ENCODE data around the gene SIDT1.

SIDT1 gene

DNA sequence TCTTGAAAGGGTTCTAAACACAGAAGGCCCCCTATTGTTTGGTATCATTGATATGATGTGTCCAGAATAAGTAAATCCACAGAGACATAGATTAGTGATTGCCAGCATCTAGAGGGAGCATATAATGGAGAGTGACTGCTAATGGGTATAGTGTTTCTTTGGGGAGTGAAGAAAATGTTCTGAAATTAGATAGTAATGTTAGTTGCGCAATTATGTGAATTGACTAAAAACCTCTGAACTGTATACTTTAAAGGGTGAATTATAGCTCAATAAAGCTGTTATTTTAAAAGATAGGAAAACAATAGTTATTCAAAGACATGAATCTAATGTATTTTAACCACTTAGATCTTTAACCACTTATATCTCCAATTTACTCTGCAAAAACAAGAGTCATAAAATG is 23.4 kb upstream of the SIDT1 start:
- H3K4me3 ChIP-seq (ENCODE audit: severe bottlenecking) = no peak overlapping the region
- no peaks in the 10 kb centered on the region for H3K27me3 ChIP-seq (ENCODE audit: insufficient read depth, poor library complexity, severe bottlenecking)
- H3K9me3 ChIP-seq (ENCODE audit: severe bottlenecking) = no peaks in the 10 kb centered on the region
- DNase-seq (ENCODE audit: low spot score) (no peak), ATAC-seq (ENCODE audit: low read depth) (no peak)
- H3K4me1 ChIP-seq (ENCODE audit: insufficient read depth, poor library complexity, severe bottlenecking) = peaks cover 3% of the 10 kb centered on the region
- no peaks in the 10 kb centered on the region for H3K36me3 ChIP-seq (ENCODE audit: low read depth)
- TF ChIP-seq, protein P1, sequence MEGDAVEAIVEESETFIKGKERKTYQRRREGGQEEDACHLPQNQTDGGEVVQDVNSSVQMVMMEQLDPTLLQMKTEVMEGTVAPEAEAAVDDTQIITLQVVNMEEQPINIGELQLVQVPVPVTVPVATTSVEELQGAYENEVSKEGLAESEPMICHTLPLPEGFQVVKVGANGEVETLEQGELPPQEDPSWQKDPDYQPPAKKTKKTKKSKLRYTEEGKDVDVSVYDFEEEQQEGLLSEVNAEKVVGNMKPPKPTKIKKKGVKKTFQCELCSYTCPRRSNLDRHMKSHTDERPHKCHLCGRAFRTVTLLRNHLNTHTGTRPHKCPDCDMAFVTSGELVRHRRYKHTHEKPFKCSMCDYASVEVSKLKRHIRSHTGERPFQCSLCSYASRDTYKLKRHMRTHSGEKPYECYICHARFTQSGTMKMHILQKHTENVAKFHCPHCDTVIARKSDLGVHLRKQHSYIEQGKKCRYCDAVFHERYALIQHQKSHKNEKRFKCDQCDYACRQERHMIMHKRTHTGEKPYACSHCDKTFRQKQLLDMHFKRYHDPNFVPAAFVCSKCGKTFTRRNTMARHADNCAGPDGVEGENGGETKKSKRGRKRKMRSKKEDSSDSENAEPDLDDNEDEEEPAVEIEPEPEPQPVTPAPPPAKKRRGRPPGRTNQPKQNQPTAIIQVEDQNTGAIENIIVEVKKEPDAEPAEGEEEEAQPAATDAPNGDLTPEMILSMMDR (IDR thresholded peaks at IDR 0.05; ENCODE audit: poor library complexity, severe bottlenecking) = no peak
- H3K27ac ChIP-seq (ENCODE audit: poor library complexity, severe bottlenecking) = no peak overlapping the region

DNA sequence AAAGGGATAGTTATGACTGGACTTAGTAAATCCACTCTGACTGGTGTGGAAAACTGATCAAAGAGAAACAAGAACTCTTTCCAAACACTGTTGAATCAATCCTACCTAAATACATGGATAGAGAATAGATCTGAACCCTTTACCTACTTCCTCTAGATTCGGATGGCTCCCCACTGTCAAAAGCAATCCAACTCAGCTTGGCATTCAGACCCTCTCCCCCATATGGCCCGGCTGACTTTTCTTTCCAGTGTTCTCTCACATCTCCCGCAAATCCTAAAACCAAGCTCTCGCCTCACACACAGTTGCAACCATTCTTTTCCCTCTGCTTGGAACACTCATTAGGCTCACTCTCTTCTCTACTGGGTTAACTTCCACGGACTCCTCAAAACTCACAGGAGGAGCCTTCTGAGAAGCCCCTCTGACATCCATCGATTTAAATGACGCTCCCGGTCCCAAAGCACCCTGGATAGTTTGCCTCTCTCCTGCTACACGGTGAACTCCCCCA is 18.0 kb upstream of the SIDT1 start:
- Histone ChIP-seq H3K27me3 (ENCODE audit: insufficient read depth, poor library complexity, severe bottlenecking) (no peaks in the 10 kb centered on the region), H3K27ac (ENCODE audit: poor library complexity, severe bottlenecking) (peak overlapping the region; percentile 66), H3K9me3 (ENCODE audit: severe bottlenecking) (no peaks in the 10 kb centered on the region), H3K4me3 (ENCODE audit: severe bottlenecking) (peak overlapping the region; percentile 50), H3K4me1 (ENCODE audit: insufficient read depth, poor library complexity, severe bottlenecking) (peaks cover 6% of the 10 kb centered on the region), H3K36me3 (ENCODE audit: low read depth) (no peaks in the 10 kb centered on the region)
- ATAC-seq (ENCODE audit: low read depth) (no peak; the same call in 2 of the 3 replicates), DNase-seq (ENCODE audit: low spot score) (no peak)
- TF ChIP-seq, protein P1 (IDR thresholded peaks at IDR 0.05; ENCODE audit: poor library complexity, severe bottlenecking) = no peak

DNA sequence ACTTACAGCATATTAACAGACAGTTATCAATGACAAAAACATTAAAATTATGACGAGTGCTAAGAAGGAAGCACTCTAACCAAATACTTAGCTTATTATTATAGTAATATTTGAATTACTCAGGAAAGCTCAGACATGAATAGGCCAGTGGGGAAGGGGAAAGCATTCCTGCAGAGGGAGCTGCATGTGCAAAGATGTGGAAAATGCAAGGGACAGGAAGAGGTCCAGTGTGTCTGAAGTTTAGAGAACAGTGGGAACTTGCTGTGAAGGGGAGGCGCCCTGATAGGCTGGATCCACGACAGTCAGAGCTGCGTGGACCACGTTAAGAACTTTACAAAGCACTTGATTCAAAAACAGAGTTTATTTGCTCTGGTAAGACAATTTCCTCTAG is 16.2 kb upstream of the SIDT1 start:
- Histone ChIP-seq H3K9me3 (ENCODE audit: severe bottlenecking) (no peaks in the 10 kb centered on the region), H3K27ac (ENCODE audit: poor library complexity, severe bottlenecking) (no peak overlapping the region), H3K4me3 (ENCODE audit: severe bottlenecking) (no peak overlapping the region), H3K4me1 (ENCODE audit: insufficient read depth, poor library complexity, severe bottlenecking) (peaks cover 6% of the 10 kb centered on the region), H3K36me3 (ENCODE audit: low read depth) (no peaks in the 10 kb centered on the region), H3K27me3 (ENCODE audit: insufficient read depth, poor library complexity, severe bottlenecking) (no peaks in the 10 kb centered on the region)
- DNase-seq (ENCODE audit: low spot score) (no peak), ATAC-seq (ENCODE audit: low read depth) (no peak)
- TF ChIP-seq, protein P1 (IDR thresholded peaks at IDR 0.05; ENCODE audit: poor library complexity, severe bottlenecking) = no peak

DNA sequence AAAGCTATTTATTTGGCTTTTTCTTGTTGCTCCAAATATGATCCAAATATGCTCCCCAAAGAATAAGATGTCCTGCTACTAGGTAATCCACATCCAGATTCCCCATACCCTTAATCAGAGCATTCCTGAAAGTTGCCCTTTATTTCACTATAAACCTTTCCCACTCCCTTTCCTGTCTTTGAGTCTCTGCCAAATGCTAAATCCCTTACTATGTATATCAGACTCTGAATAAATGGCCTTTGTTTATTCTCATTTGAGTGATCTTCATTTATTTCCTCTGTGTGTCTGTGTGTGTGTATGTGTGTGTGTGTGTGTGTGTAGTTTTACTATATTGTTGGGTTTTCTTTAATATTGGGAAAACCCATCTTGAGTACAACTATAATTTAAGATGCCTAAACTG is 10.4 kb upstream of the SIDT1 start:
- DNase-seq (ENCODE audit: low spot score) (no peak), ATAC-seq (ENCODE audit: low read depth) (no peak)
- Histone ChIP-seq H3K36me3 (ENCODE audit: low read depth) (no peaks in the 10 kb centered on the region), H3K4me3 (ENCODE audit: severe bottlenecking) (no peak overlapping the region), H3K27ac (ENCODE audit: poor library complexity, severe bottlenecking) (no peak overlapping the region), H3K27me3 (ENCODE audit: insufficient read depth, poor library complexity, severe bottlenecking) (no peaks in the 10 kb centered on the region), H3K9me3 (ENCODE audit: severe bottlenecking) (no peaks in the 10 kb centered on the region), H3K4me1 (ENCODE audit: insufficient read depth, poor library complexity, severe bottlenecking) (no peaks in the 10 kb centered on the region)
- TF ChIP-seq, protein P1 (IDR thresholded peaks at IDR 0.05; ENCODE audit: poor library complexity, severe bottlenecking) = no peak

DNA sequence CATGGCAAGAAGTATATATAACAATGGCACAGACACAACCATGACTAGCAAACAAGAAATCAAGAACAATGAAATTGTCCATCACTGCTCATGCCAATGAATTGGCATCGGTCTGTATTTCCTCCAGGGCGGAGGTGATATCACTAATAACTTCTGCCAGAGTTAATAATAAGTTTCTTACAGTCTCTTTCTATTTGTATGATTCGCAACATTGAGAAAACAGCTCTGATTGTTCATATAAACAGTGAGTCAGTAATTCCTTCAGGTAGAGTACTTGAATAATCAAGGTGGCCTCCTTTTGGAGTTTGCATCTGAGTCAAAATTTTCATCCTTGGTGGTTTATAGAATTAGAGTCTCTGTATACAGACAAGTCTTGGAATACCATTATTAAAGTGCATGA is 9.1 kb upstream of the SIDT1 start:
- DNase-seq (ENCODE audit: low spot score) = no peak
- no peaks in the 10 kb centered on the region for H3K27me3 ChIP-seq (ENCODE audit: insufficient read depth, poor library complexity, severe bottlenecking)

More for the DNA sequence above, 9.1 kb upstream of the SIDT1 start:
- Histone ChIP-seq H3K4me3 (ENCODE audit: severe bottlenecking) (no peak overlapping the region), H3K4me1 (ENCODE audit: insufficient read depth, poor library complexity, severe bottlenecking) (no peaks in the 10 kb centered on the region), H3K9me3 (ENCODE audit: severe bottlenecking) (no peaks in the 10 kb centered on the region), H3K27ac (ENCODE audit: poor library complexity, severe bottlenecking) (no peak overlapping the region), H3K36me3 (ENCODE audit: low read depth) (no peaks in the 10 kb centered on the region)
- ATAC-seq (ENCODE audit: low read depth) = no peak
- TF ChIP-seq, protein P1 (IDR thresholded peaks at IDR 0.05; ENCODE audit: poor library complexity, severe bottlenecking) = no peak
